HuH-7 (cell line): Measurements from ENCODE around the gene ZNF48.

ENCODE experiments used
- DNase-seq: peaks from one replicate; pipeline ENCODE4 v3.0.0; 2011; ENCODE audit warnings: low spot score

Gene ZNF48

DNA sequence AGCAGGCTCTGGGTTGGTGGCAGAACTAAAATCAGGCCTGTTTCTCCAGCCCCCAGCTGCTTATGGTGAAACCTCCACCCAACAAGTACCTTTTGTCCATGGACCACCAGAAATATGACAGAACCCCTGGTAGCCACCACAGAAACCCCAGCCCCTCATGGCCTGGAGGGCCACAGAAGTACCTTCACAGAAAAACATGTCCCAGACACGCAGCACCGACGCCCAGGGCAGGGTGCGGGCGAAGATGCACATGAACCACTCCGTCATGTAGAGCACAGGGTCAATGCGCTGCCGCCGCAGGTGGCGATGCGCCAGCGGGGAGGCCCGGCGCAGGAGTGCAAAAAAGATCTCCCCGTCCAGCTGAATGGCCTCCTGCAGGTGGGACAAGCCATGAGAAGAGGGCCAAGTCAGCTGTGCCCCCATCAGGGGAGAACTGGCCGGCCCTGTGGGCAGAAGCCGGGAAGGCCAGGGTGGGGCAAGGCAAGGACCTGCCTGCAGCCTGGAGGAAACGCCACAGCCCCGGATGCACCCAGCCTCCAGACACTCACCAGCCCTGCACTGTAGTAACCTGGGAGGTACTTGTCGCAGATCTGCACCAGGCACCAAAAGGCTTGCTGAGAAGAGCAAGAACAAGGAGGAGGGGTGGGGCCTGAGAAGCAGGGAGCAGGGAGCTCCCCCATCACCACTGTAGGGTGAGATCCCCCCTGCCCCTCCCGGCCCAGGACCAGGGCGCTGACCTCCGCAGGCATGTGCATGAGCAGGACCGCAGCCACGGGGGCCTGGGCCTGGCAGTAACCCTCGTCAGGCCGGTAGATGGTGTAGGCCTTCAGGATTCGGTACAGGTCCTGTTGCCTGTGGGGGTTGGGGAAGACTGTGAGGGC lies 36.0 kb upstream of the ZNF48 start:
- no peak for DNase-seq

DNA sequence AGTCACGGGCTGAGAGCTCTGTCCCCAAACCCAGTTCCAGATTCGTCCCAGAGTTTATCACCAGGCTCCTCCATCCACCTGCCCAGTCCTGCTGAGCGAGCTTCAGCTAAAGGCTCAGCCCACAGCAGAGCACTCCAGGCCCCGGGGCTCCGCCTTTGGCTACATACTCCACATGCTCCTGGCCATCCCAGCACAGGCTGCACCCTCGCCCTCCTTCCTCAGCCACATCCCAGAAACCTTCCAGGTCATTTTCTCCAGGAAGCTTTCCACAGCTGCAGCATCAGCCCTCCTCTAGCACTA lies 35.4 kb upstream of the ZNF48 start:
- no peak for DNase-seq

DNA sequence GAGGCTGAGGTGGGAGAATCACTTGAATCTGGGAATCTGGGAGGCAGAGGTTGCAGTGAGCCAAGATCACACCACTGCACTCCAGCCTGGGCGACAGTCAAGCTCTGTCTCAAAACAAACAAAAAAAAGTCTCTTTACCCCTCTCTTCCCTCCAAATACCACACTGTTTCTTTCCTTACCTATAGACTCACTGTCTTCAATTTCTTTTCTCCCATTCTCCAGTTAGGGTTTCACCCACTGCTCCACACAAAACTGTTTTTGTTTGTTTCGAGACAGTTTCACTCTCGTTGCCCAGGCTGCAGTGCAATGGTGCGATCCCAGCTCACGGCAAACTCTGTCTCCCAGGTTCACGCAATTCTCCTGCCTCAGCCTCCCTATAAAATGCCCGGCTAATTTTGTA lies 34.0 kb upstream of the ZNF48 start:
- no peak for DNase-seq

DNA sequence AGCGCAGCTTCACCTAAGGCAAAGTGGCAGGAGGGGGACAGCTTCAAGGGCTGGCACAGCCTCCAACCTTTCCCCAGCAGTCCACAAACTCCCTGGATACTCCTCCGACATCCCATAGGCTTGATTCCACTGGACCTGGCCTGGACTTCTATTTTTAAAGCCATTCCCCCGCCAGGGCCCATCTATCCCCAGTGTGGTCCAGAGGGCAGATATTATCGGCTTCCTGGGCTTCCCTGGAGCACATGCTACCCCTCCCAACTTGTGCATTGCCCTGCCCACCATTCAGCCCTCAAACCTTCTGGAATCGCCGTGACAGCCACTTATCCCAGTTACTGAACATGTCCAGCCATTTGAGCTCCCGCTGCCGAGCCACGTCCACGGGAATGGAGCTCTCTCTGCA lies 30.0 kb upstream of the ZNF48 start:
- DNase-seq = no peak

DNA sequence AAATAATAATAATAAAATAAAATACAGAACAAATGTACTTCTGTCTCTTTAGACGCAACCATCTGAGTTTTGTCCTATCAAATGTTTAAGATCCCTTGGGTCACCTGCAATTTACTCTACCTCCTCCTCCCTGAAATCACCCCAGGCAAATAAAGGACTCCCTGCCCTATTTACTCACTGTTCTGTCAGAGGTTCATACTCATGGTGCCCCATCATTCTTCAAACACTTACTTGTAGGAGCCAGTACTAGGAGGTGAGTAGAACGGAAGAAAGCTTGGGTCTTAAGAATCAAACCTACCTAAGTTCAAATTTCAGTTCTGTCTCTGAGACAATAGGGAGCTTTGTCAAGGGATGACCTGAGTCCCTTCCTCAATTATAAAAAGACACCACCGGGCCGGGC lies 28.7 kb upstream of the ZNF48 start:
- no peak for DNase-seq

DNA sequence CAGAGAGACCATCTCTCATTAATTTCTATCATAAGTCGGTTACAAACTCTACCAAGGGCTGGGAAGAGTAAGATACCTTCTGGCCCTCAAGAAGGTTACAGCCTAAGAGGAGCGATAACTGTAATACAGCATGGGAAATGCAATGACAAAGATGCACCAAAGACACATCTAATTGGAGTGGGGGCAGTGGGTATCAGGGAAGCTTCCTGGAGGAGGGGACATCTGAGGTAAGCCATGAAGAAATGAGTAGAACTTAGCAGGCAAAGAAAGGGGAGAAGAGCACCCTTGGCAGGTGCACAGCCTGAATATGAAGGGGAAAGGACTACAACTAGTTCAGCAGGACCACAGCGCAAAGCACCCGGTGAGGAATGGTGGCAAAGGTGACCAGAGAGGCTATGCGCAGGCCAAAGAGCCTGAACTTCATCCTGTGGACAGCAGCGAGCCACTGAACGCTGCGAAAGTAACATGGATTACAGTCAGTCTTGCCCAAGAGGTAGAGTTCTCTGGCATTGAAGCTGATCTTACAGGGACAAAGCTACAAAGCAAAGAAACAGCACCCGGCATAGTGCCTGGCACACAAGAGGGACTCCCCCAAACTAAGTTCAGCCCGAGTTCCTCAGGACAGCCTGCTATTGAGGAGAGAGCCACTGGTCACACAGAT lies 27.7 kb upstream of the ZNF48 start:
- DNase-seq = no peak

DNA sequence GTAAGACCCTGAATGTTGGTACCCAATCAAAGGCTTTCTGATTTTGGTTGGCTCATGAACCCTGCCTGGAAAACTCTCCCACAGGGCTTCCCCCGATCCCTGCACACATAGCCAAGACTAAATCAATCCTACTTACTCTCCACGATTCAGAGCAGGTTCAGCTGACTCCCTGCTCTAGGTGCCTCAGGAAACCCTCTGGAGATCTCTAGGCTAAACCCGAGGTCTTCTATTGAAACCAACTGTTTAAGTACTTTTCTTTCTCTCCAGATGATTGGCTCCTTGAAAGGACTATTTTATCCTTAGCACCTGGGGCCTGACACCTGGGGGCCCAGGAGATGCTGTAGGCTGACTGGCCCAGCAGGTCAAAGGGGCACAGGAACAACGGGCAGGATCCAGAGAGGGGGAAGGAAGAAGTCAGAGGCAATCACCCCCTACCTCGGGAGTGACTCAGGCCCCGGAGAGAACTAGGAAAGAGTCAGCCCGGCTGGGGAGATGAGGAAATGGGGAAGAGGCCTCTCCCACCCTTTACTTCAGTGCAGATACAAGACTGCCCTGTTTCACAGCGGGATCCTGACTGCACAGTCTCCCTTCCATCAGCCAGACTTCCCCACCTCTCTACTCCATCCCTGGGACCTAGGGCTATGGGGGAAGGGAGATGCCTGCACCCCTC lies 27.0 kb upstream of the ZNF48 start:
- no peak for DNase-seq

DNA sequence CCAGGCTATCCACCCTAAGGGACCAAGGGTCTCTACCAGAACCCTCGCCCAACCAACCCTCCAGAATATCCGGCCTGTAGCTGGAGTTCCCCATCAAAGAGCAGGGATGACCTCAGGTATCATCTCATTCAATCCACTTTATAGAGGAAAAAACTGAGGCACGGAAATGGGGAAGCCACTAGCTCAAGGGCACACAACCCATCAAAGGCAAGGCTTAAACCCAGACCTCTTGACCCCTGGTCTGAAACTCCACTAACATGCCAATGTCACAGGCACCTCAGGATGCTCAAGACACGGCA lies 26.5 kb upstream of the ZNF48 start:
- DNase-seq = no peak

DNA sequence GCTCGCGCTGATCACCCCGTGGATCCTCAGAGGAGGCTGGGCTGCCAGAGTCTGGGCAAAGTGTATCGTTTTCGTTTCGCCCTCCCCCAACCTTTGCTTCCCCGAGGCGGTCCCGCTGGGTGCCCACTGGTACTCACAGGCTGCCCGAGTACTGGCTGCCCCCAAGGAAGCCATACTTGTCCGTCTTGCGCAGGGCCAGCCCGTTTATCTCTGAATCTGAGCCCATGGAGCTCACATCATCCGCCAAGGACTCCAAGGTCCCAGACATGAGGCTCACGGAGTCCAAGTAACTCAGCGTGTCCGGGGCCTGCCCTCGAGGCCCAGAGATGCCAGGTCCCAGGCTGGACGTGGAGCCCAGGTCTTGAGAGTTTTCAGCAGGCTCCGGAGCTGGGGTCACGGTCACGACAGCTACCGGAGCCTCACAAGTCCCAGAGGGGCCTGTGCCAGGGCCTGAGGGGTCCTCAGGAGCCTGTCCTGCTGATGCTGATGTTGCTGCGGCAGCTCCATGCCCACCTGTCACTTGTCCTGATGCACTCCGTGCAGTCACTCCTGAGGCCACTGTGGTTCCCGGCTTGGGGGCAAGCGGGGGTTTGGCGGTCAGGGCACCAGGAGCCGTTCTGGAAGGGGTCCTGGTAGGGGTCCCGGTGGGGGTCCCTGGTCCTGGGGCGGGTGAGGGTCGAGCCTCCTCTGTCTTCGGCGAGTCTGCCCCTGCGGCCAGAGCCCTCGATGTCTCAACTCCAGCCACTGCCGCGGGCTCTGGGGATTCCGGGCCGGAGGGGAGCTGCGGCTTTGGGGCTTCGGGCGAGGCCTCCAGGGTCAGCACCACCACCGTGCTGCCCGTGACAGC lies 25.9 kb upstream of the ZNF48 start:
- DNase-seq = no peak

DNA sequence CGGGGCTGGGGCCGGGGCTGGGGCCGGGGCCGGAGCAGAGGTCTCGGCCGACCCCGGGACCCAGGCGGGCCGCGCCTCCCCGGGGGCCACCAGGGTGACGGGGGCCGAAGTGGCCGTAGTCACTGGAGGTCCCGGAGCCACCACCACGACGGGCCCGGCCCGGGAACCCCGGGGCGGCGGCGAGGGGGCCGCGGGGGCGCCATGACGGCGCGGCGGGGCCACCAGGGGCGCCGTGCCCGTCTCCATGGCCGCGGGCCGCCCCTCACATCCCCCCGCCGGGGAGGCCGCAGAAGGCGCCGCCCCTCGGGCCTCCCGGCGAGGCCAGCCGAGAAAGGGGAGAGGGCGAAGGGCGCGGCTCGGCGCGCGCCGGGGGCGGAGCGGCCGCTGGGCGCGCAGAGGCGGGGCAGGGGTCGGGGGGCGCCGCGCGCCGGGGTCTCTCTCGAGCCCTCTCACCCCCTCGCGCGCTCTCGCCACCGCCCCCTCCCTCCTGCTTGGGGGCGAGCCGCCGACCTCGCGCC lies 25.2 kb upstream of the ZNF48 start:
- no peak for DNase-seq

DNA sequence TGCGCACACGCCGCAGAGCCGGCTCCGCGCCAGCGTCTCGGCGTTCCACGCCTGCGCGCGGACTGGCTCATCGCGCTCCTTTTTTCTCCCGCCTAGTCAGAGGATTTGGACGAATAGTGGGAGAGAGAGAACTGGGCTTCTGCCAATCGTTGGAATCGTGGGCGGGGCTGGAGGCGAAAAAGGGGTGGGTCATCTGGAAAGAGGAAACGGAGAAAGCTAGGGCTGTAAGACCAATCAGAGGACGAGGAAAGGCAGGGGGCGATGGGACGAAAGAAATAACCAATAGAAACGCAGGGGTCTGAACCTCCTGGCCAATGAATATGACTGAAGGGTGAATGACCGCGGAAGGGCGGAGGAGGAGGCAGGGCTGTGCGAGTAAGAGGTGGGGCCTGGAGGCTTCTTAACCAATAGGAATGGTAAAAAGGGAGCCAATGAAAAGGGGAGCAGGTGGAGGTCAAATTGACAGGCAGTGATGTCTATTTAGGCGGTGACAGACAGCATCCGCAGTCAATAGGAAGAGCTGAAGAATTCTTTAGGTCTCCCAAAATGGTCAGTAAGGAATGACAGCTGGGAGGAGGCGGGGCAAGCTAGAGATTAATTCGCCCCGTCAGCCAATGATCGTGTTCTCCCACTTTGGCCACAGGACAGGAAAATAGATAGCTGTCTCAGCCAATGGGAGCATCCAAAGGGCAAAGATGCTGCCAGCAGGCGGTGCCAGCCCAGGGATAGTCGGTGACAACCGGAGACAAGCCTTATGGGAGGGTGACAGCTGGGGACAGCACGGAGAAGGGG lies 24.6 kb upstream of the ZNF48 start, which contains the start of gene TBC1D10B:
TSS of gene TBC1D10B (minus strand) at position 39 of the 792 bp plus-strand sequence. CDS start 311 bp downstream, outside the sequence.
- DNase-seq = peak; percentile 98

DNA sequence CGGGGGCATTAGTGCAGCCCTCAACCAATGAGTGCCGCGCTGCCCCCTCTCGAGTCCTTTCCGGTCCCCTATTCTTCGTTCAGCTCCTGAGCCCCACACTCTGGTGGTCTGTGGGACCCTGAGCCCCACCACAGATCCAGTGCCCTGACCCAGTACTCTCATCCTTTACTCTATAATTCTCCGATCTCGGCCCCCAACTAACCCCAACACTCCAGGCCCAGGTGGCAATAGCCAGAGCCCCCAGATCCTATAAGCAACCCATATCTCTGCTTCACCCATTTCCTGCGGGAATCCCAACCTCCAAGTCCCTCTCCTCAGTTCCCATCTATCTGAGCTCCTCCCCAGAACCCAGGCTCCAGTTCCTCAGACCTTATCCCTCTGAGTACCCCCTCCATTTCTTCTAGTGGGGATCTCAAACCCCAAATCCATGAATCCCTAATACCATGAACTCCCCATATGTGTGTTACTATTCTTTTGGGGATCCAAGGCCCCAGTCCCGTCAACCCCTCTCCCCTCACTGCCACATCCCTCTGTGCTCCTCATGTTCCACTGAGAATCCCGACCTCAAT lies 23.9 kb upstream of the ZNF48 start:
- no peak for DNase-seq

DNA sequence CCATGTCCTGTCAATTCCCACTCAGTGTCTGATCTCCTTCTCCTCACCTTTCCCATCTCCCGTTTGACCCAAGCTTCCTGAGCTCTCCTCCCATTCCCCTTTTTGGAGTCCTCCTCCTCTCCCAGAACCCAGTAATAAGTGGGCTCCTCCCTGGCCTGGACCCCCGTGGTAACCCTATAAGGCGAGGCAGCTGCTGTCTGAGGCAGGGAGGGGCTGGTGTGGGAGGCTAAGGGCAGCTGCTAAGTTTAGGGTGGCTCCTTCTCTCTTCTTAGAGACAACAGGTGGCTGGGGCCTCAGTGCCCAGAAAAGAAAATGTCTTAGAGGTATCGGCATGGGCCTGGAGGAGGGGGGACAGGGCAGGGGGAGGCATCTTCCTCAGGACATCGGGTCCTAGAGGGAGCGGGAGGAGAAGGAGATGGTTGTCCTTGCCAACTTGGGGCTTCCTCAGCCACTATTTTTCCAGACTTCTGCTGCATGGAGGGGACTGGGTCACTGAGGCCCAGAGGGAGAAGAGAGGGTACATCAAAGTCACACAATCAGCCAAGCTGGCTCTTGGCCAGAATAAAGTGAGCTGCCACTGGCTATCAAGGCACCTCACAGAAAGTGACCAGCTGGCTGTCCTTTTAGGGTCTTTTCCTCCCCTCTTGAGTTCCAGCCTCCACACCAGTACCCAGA lies 23.0 kb upstream of the ZNF48 start:
- no peak for DNase-seq

DNA sequence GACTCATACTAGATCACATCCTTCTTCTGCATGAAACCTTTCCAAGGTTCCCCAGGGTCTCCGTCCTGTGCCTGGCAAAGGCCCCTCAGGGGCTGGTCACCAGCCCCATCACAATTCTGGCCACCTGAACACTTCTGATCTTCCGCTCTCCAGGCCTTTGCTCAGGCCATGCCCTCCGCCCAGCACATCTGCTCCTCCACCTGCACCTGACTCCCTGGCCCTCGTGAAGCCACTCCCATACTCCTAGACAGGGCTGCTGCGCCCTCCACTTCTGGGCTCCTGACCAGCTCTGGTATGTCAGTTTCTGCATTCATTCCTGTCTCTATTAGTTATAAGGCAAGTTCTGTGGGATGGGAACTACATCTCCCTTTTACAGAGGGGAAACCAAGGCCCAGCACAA lies 22.5 kb upstream of the ZNF48 start:
- DNase-seq = no peak

DNA sequence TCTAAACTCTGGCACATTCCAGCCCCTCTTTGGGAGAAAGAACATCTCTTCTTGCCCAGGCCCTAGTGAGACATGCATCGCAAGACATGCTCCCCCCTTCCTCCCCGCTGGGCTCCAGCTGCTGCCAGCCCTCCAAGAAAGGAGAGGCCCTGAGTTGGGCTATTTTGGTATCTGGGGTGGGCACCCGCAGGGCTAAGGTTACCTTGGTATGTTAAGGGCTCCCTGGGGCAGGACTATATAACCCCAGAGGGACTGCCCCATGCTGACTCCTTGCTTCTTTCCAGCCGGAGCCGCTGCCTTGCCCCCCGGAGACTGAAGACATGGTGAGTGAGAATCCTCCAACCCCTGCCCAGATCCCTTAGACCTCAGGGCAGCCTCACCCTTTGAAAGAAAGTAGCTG lies 20.7 kb upstream of the ZNF48 start, which contains the start of gene MYL11:
TSS of gene MYL11 (plus strand) at position 265 of the 400 bp plus-strand sequence. CDS start at position 321, 56 bp downstream.
- no peak for DNase-seq

DNA sequence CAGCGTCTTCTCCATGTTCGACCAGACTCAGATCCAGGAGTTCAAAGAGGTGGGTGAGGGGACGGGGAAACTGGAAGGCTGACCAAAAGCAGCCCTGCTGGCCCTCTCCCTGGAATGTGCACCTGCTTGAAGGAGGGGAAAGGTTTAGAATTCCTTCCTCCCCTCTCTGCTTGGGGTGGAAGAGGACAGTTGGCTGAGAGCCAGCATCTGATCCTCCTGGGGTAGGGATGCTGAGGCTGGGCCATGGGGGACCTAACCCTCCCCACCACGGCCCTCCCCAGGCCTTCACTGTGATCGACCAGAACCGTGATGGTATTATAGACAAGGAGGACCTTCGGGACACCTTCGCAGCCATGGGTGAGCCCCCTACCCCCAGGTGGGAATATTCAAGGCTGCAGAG lies 19.4 kb upstream of the ZNF48 start:
- DNase-seq = no peak

DNA sequence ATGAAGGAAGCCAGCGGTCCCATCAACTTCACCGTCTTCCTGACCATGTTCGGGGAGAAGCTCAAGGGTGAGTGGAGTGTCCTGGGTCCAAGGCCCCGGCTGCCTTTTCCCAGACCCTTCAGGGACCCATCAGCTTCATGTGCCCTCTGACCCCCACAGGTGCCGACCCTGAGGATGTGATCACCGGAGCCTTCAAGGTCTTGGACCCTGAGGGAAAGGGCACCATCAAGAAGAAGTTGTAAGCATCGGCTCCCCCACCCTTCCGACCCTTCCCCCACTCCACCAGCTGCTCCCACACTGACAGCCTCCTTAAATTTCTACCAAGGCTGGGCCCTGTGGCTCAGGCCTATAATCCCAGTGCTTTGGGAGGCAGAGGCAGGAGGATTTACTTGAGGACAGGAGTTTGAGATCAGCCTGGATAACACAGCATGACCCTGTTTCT lies 18.7 kb upstream of the ZNF48 start:
- no peak for DNase-seq

DNA sequence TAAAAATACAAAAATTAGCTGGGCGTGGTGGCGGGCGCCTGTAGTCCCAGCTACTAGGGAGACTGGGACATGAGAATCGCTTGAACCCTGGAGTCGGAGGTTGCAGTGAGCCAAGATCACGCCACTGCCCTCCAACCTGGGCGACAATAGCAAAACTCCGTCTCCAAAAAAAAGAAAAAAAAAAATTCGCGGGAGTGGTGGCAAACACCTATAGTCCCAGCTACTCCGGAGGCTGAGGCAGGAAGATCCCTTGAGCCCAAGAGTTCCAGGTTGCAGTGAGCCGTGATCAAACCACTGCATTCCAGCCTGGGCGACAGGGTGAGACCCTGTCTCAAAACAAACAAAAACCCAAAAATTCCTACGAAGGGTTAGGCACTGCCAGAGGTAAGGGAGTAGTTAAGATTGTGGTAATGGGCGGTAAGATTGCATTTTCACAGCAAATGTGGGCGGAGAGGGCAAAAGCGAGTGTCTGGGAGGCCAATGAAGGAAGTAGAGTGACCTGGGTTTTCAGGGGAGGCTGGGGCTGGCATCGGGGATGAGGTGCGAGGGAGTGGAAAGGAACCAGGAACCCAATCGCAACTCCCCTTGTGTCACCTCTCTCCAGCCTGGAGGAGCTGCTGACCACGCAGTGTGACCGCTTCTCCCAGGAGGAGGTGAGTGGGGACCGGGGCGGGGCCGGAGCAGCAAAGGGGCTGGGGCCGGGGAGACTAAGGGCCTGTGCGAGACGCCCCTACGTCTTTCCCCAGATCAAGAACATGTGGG lies 18.0 kb upstream of the ZNF48 start:
- DNase-seq = no peak

DNA sequence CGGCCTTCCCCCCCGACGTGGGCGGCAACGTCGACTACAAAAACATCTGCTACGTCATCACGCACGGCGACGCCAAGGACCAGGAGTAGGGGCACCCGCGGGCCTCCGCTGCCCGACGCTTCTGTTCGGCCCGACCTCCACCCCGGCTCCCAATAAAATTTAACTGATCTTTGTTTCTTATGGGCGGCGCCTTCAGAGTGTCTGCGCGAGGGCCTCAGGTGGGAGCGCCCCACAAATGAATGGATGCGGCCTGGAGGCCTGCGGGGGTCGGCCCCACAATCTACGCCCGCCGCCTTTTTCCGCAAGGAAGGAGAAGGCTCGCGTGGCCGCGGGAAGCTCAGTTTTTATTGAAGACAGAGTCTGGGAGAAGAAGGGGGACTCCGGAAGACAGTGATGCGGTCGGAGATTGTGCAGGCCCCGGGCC lies 17.4 kb upstream of the ZNF48 start:
- no peak for DNase-seq
